ELF-1 (cell line): ENCODE measurements around the gene HOXA1.

ENCODE experiments used
- DNase-seq: peaks from one replicate; pipeline ENCODE4 v3.0.0-alpha.2; 2016; ENCODE audit warnings: low read depth, low spot score

Gene HOXA1

DNA sequence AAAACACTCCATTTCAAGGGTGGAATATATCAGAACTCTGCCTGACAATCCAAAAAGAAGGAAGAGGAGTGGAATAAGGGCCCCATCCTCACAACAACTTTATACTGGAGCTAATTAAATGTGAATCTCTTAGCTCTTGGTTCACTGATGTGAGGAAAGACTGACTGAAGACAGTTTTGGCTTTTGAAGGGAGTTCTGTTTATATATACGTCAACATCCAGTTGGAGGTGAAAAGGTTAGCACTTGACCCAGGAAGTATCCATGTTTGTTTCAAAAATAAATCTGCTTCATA, 3.0 kb downstream of the HOXA1 start:
- no peak for DNase-seq

DNA sequence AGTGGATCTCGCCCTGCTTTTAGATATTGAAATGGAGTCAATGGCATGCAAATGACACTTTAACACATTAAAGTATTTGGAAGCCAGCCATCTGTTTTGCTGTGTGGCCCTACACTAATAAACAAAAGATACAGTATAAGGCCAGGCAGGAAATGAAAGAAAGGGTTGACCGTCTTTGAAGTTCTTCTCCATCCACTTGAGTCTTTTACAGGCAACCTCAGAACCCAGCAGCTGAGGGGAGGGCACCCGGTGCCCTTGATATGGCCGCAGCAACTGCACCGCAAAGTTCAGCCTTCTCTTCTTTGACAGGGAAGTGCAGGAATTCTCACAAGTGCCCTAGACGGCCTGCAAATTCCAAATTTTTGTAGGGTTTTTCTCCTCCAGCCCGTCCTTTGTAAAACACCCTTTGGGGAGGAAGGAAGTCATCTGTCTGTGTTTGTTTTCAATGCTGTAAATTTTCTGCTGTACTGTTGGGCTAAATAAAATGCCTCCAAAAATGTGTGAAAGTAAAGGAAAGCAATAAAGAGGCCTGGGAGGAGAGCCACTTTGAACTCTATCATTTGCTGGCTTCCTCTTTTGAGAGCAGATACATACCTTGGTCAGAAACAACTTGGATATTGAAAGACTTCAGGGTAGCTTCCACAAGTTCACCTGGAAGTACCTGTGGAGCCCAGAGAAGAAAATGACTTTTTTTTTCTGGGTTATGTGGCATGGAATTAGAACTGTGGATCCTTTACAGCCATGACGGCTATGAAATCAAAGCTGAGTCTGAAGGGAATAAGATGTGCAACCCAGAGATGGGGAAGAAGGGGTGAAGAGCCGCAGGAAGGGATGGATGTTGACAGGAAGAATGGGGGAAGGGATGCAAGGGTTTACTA, 3.6 kb downstream of the HOXA1 start:
- DNase-seq = peak; percentile 87

DNA sequence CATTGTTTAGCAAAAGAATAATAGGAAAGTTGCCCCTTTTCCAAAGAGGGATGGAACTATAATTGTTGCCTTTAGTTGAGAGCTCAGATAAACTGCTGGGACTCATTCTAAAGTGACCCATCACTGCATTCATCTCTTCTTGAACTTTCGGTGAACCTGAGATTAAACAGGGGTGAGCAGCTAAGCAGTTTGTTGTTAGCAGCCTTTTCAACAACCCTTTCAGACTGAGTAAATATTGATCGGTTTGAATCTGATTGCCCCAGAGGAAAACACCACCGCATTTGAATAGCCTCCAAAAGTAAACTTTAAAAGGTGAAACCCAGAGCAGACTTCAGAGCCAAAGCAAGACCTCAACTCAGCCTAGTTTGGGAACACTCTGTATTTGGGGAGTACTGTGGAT, 4.7 kb downstream of the HOXA1 start:
- peak; percentile 47 for DNase-seq

DNA sequence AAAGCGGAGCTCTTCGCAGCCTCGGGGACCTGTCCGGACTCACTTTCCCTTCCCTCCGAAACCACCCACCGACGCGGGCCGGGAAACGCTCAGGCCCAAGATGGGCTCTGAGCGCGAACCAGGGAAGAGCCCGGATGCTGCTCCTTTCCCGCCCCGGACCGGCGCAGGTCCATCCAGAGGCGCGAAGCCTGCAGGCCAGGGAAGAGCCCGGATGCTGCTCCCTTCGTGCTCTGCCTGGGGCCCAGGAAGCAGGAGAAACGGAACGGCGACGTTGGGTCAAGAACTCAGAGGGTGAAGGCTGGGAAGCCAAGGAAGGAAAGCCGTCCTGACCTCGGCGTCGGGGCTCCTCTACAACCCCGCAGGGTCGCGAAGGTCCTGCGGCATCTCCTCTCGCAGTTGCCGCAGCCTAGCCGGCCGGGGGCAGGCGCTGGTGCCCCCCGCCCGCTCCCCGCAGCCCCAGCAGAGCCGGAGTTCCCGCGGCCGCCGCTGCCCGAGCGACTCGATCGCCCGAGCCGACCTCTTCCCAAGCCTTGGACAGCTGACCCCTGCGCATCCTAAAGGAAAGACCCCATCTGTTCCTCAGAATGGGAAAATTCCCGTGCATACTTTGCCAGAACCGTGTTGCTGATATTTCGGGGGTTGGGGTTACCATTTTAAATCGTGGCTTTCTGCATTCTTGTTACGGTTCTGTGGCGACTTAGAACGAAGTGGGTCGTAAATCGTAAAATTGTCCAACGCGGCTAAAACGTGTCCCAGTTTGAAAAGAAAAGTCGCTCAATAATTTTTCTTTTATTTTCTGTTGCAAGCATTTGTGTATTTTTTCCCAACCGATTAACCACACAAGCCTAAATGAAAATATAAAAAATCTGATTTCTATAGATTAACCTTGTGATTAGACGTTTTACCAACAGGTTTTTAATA, 7.5 kb downstream of the HOXA1 start:
- DNase-seq = no peak

DNA sequence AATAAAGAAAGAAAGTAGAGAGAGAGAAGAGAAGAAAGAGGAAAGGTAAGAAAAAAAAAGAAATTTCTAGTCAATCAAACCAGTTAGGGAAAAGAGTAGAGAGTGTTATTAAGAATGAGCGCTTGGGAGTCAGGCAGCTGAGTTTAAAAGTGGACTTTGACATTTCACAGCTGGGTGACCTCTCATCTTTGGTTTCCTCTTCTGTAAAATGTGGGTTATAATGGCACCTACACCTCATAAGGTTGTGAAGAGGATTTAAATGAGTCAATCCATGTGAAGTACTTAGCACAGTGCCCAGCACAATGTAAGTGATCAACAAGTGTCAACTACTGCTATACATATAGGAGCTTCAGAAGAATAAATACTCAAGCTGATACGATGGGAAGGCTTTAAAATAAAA, 12.2 kb downstream of the HOXA1 start:
- DNase-seq = no peak

DNA sequence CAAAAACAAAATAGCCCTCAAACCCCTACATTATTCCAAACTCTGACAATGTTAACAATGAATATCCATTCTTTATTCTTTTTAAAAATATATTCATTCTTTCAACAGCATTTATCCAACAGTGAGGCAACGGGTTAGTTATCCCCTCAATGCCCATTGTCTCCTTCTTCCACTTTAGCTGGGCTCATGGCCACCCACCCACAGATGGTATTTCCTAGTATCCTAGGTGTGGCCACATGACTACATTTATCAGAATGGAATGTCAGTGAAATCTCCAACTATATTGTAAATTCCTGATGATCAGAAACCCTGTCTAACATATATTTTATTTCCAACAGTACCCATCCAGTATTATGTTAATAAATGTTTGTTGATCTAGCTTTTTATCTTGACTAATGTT, 13.6 kb downstream of the HOXA1 start:
- no peak for DNase-seq

DNA sequence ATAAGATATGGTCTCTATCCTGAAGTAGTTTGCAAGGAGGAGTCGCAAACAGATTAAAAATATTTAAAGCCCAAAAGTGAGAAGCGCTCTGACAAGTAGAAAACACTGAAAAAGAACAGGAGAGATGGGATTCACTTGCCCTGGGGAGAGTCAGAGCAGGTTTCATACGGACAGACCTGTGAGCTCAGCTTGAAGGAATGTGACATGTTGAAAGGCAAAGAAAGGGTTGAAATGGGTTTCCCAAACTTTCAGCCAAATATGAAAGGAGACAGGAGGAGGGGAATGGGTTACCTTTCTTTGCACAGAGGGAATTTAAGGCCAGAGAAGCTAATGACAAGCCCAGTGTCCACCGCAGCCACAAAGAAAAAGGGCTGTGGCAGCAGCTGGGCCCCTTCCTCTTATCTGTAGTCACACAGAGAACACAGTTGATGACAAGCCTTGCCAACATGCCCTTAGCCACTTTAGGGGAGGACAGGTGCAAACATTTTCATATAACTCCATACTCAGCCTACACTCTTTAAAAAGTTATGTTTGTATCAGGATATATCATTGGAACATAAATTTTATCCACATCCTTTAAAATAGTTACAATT, 14.9 kb downstream of the HOXA1 start:
- DNase-seq = peak; percentile 82

DNA sequence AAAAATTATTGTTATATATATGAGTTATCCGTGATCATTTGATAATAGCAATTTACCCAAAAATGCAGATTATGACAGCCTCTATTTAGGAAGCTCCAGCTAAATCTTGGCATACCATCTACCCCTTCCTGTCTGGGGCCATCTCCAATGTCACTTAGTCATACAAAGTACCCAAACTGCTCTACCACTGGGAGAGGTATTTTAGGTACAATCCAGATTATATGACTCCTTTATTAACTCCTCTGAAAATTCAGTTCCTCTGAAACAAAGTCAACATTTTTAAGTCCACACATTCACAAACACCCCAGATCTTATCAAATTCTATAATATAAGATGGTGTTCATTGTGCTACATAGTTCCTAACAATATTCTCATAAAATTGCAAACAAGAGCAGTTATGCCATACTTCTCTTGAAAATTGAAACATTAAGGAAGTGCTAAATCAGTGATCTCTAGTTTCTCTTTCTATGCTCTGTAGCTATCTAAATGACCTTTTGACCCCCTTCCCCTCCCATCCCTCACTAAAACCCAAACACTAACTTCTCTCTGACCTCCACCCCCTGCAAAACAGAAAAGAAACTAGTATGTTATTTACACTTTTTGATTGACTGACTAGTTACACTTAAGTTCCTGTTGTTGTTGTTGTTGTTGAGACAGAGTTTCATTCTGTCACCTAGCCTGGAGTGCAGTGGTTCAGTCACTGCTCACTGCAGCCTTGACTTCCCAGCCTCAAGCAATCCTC, 16.4 kb downstream of the HOXA1 start:
- DNase-seq = no peak

DNA sequence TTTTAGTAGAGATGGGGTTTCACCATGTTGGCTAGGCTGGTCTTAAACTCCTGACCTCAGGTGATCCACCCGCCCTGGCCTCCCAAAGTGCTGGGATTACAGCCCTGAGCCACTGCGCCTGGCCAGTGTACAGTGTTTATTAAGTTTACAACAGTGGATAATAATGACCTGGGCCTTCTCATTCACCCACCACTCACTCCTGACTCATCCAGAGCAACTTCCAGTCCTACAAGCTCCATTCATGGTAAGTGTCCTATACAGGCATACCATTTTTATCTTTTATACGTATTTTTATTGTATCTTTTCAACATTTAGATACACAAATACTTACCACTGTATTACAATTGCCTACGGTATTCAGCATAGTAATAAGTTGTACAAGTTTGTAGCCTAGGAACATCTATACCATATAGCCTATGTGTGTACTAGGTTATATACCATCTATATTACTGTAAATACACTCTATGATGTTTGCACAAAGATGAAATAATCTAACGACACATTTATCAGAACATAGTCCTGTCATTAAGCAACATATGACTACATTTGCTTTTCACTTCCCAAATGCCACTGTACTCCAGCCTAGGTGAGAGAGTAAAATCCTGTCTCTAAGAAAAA, 17.1 kb downstream of the HOXA1 start:
- DNase-seq = no peak

DNA sequence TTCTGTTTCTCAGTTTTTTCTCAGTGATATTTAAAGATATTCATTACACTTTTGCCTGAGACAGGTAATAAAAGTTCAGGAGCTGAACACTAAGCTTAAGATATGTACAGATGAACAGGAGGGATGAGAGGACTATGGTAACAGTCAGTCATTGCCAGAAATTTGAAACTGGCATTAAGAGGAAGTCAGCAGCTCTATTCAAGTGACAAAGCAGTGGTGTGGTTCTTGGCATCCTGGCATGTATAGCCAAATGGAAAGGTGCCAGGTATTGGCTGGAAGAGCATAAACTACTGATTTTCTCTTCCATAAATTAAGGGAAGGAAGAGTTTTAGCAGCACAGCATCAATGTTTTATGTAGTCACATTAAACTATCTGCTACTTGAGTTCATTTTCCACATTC, 22.7 kb downstream of the HOXA1 start:
- no peak for DNase-seq

DNA sequence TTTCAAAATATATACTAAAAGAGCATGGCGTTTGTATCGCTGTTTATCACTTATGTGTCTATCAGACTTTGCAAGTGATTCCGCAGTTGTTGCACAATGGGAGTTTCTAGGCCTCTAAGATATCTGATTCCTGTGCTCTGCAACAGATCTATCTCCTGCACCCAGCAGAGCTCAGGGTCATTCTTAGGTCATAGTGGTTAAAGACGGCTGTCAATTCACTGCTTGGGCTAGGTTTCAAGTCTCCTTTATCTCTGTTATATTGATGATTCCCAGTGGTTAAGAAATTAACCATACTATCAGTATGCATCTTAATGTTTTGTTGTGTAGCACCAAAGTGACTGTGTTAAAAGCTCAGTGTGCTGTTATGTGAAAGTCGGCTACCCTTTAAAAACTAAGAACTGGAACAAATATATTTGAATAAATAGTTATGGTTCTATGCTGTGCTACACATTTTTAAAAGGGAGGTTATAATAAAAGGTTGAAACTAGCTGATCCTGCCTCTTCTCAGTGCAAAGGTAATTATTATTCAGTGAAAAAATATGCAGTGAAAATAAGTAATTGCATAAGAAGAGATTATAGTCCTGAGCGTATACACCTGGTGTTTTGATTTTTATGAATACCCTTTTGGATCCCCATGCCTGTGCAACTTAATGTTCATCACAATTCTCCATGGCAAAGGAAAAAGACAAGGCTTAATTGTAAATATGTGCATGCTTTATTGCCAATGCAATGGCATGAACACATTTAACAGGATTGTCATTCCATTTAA, 24.0 kb downstream of the HOXA1 start:
- DNase-seq = no peak

DNA sequence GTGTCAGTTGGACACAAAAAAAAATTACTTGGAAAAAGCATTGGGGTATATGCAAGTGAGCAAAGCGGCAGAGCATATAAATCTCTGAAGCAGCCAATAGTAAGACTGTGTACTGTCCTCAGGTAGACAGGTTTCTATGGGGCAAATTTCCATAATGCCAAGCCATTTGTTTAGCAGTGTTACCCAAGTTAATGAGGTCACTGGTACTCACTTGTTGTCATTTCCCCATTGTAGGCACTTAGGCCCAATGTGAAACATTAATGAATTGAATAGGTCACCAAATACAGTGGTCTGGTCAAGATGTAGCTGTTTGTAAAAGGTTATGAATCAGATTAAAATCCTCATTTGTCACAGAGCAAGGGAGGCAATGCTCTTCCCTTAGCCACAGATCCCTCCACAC, 27.5 kb downstream of the HOXA1 start:
- DNase-seq = no peak

DNA sequence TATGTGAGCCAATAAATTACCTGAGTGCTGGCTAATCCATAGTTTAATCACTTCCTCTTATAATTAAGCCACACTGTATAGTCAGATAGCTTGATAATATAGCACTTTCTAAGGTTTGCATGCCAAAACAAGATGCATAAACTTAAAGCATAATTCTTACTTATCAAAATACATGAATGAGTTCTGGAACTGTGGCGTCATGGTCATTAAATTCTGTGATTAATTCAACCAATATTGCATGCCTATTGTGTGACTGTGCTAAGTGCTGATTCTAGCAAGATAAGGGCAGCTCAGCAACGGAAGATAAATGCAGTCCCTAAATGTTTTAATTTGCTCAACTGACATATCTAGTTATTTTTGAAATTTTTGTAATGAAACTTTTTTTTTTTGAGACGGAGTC, 29.7 kb downstream of the HOXA1 start:
- no peak for DNase-seq

DNA sequence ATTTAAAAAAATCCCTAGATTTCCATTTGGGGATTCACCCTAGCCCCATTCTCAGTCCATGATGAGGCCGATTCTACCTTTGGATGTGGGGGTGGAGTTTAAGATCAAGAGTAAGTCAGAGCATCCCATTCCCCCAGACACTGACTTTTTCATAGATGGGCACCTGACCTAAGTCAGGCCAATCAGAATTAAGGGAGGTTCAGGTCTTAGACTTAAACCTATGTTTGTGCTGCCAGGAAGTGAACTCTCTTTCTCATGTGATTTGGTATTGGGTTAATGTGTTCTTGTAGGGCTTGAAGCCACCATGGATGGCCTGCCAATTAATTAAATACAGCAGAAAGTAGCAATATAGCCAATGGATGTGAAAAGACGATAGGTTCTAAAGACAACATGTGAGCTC, 30.1 kb downstream of the HOXA1 start:
- no peak for DNase-seq

DNA sequence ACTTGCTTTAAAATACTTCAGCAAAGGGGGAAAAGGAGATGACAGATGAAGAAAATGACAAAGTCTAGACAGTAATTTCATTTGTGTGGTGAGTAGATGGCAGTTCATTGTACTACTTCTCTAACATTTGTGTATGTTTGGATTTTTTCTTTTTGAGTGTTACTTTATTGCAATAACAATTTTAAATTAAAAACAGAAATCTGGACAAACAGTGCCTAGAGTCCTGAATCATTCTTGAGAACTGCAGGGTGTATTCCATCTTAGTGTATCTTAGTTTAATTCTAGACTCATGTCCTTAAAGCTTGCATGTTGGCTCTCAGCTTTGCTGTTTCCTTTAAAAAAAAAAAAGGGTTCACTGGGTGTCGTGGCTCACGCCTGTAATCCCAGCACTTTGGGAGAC, 31.1 kb downstream of the HOXA1 start:
- no peak for DNase-seq

DNA sequence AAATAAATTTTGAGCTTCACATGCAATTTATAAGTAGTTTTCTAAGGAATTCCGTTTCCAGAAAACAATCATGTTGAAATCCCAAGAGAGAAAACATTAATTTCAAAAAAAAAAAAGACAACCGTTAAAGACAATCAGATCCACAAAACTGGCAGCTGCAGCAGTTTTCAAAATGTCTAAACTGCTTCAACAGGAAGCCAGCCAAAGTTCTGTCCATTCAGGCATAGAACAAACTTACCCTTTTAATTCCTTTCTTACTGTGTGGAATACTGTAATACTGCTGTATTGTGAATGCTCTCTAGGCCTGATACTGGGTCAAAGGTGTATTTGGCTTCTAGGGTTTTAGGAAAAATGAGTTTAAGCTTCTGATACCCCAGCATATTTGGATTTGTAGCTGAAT, 31.6 kb downstream of the HOXA1 start:
- DNase-seq = no peak

DNA sequence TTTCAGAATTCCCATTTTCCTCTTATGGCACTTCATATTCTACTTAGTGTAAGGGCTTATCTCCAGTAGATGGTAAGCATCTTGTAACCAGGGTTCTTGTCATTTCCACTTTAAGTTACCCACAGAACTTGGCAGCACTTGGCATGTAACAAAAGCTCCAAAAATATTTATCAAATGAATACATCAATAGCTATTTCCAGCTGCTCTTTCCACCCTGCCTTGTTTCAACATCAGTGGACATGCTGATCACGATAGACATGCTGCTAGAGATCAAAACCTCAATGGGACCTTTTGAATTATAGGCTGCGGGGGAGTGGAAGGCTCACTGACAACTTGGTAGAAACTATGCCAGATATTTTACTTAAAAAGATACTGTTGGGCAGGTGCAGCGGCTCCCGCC, 32.9 kb downstream of the HOXA1 start:
- DNase-seq = no peak

DNA sequence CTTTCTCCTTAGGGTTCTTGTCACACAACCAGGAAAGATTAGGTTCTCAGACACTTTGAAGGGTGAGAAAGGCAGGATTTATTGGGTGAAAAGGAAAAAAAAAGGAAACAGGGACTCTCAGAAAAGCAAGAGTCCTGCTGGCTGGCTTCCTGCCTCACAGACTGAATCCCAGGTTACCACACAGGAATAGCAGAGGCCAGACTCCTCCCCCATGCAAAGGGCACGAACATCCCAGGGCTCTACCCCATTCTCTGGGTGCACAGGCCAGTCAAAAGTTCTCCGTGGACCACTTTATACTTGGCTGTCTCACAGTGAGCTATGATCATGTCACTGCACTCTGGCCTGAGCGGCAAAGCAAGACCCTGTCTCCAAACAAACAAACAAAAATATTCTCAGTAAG, 42.6 kb downstream of the HOXA1 start:
- no peak for DNase-seq

DNA sequence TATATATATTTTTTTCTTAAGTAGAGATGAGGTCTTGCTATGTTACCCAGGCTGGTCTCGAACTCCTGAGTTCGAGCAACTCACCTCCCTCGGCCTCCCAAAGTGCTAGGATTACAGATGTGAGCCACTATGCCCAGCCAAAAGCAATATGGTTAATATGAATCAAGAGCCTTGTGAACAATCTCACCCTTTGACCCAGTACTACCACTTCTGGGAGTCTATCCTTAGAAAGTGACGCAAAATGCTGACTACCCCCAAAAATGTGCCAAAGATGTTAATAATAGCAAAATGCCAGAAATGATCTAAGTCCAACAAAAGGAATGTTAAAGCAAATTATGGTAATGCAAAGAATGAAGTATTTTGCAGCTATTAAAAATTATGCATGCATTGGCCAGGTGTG, 44.3 kb downstream of the HOXA1 start:
- DNase-seq = no peak

DNA sequence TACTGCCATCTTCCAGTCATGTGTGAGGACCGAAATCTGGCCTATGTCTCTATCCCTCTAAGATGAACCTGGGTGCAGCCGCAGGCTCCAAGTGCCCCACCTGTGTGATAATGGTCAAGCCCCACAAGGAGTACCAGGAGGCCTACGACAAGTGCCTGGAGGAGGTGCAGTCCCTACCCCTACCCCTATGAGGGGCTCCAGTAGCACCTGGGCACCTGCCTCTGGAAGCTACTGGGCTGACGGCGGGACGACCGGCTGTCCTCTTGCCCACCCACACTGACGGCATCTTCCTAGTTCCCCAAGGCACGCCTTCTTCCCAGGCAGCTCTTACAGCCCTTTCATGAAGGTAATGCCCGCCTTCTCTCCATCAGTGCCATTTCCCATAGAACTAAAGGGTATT, 47.4 kb downstream of the HOXA1 start:
- peak; percentile 63 for DNase-seq
